Karpas-422 (cell line): ENCODE results near the gene KRTAP1-5. TPM values are rescaled to one million over a fixed set of nuclear protein-coding genes. Genes with fewer than 3 reads are reported as not detected.
"Not testable (repeated sequence)": the region's sequence is repeated elsewhere in the genome, so short reads cannot be mapped to it uniquely, and the experiment has no call there.

Experiments used
- DNase-seq: peaks from one replicate; pipeline ENCODE4 v3.0.0-alpha.2; 2015
- H2AFZ ChIP-seq: fragments of 200-600 bp; sonication (generic); 2 replicates; pipeline ENCODE4 v1.6.1; 2014; ENCODE audit warnings: antibody characterized with exemption, low read length, mixed read lengths
- H3K27ac ChIP-seq: fragments of 200-600 bp; sonication (generic); 2 replicates; pipeline ENCODE4 v1.5.1; 2014; ENCODE audit warnings: mild to moderate bottlenecking, low read length, moderate library complexity
- H3K27me3 ChIP-seq: fragments of 200-600 bp; sonication (generic); 2 replicates; pipeline ENCODE4 v1.6.1; 2014; ENCODE audit warnings: low read length, mixed read lengths
- H3K36me3 ChIP-seq: fragments of 200-600 bp; sonication (generic); 2 replicates; pipeline ENCODE4 v1.6.1; 2014; ENCODE audit warnings: low read length, mixed read lengths; ENCODE audit not compliant: insufficient read depth
- H3K4me1 ChIP-seq: fragments of 200-600 bp; sonication (generic); 2 replicates; pipeline ENCODE4 v1.6.1; 2014; ENCODE audit warnings: mild to moderate bottlenecking, low read length, mixed read lengths
- H3K4me2 ChIP-seq: fragments of 200-600 bp; sonication (generic); 2 replicates; pipeline ENCODE4 v1.6.1; 2014; ENCODE audit warnings: low read length, low read depth, mild to moderate bottlenecking; ENCODE audit not compliant: poor library complexity, severe bottlenecking
- H3K4me3 ChIP-seq: fragments of 200-600 bp; sonication (generic); 2 replicates; pipeline ENCODE4 v1.5.1; 2014; ENCODE audit warnings: mild to moderate bottlenecking, antibody characterized with exemption, low read length, mixed read lengths
- H3K79me2 ChIP-seq: fragments of 200-600 bp; sonication (generic); 2 replicates; pipeline ENCODE4 v1.6.1; 2014; ENCODE audit warnings: mild to moderate bottlenecking, low read length, mixed read lengths
- H3K9ac ChIP-seq: fragments of 200-600 bp; sonication (generic); 2 replicates; pipeline ENCODE4 v1.6.0; 2014; ENCODE audit warnings: low read length
- H3K9me2 ChIP-seq: fragments of 200-600 bp; sonication (generic), shearing (Covaris generic); replicated peaks from 2 replicates; pipeline ENCODE4 v1.6.0; 2014; ENCODE audit warnings: mild to moderate bottlenecking, low read length, moderate library complexity; ENCODE audit not compliant: insufficient read depth
- H3K9me3 ChIP-seq: fragments of 300-700, 200-600 bp; sonication (generic); 2 replicates; pipeline ENCODE4 v1.6.1; 2014; ENCODE audit warnings: low read length, mixed read lengths
- H4K20me1 ChIP-seq: fragments of 200-600 bp; sonication (generic); 2 replicates; pipeline ENCODE4 v1.6.1; 2014; ENCODE audit warnings: mild to moderate bottlenecking, antibody characterized with exemption, low read length, low read depth; ENCODE audit not compliant: insufficient read depth
- total RNA-seq: library from RNA; depleted of rRNA; stranded (reverse); fragments of >200 nt; shearing (Covaris generic); gene quantifications from 2 replicates; pipeline ENCODE4 v1.2.3, GENCODE V29; 2014; ENCODE audit warnings: low replicate concordance

KRTAP1-5 gene
- total RNA-seq, 1 experiment from 2014 or later, result not detected

DNA sequence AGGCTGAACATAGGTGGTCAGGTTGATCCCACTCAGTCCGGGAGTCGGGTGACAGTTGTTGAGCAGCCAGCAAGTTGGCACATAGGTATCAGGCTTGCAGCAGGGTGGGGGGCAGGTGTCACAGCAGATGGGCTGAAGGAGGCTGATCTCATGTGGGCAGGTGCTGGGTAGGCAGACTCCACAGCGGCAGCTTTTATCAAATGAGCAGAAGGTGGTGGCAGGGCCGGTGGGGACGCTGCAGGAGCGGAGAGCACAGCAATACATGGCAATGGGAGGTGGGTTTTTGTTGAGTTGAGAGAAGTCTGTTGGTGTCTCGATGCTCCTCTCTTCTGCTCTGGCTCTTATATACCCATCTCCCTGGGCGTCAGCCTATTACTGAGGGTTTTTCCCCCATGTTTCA is 18.2 kb downstream of the KRTAP1-5 start, which contains the start of gene KRTAP3-1:
Gene KRTAP3-1 (minus strand): TSS at position 318 of the 400 bp plus-strand sequence. CDS start 54 bp downstream, at position 264.
- no peak within 1 kb of the TSS for H3K4me2 ChIP-seq
- no peak for DNase-seq
- H3K27ac ChIP-seq, result no peak within 1 kb of the TSS

DNA sequence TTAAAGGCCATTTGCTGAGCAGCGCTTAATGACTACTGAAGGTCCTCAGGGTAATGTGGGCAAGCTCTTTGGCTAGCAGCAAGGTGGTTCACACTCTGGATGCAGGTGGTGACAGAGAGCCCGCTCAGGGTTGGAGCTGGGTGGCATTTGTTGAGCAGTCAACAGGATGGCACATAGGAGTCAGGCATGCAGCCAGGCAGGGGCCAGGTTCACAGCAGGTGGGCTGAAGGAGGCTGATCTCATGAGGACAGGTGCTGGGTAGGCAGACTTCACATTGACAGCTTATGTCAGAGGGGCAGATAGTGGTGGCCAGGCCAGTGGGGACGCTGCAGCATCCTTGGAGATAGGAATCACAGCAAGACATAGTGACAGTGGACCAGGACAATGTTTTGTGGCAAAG is 22.6 kb downstream of the KRTAP1-5 start:
- no peak overlapping the region for H3K9ac ChIP-seq
- no peak for DNase-seq

More for the DNA sequence above, 18.2 kb downstream of the KRTAP1-5 start, which contains the start of gene KRTAP3-1:
- Histone ChIP-seq H3K9ac (no peak within 1 kb of the TSS), H3K9me3 (no peaks in the 10 kb centered on the region), H3K79me2 (no peaks in the 10 kb centered on the region), H3K9me2 (no peaks in the 10 kb centered on the region), H2AFZ (no peak within 1 kb of the TSS), H3K4me1 (no peaks in the 10 kb centered on the region), H3K36me3 (no peaks in the 10 kb centered on the region), H3K27me3 (no peaks in the 10 kb centered on the region), H4K20me1 (no peaks in the 10 kb centered on the region), H3K4me3 (no peak within 1 kb of the TSS)

DNA sequence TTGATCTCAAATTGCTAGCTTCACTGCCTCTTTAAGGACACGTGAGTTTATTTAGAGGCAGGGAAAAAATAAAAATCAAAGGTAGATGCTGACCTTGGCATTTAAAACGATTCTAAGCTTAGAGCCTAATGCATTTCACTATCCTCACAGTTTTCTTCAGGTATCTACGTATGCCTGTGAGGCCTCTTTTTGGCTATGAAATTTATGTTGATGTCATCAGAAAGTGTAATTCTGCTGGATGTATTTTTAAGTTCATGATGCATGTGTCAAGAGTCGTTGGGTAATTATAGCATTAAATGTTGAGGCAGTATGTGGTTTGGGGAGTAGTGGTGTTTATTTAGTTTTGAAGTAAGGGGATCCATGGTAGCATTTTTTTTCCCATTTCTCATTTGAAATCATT is 23.1 kb downstream of the KRTAP1-5 start:
- H3K27me3 ChIP-seq, result no peaks in the 10 kb centered on the region
- H4K20me1 ChIP-seq, result no peaks in the 10 kb centered on the region
- H3K9me2 ChIP-seq, result no peaks in the 10 kb centered on the region
- H3K9me3 ChIP-seq, result no peaks in the 10 kb centered on the region
- H3K4me3 ChIP-seq, result no peak overlapping the region
- no peak overlapping the region for H3K27ac ChIP-seq
- H3K4me1 ChIP-seq, result no peaks in the 10 kb centered on the region
- no peak overlapping the region for H3K4me2 ChIP-seq
- H2AFZ ChIP-seq, result no peak overlapping the region
- H3K9ac ChIP-seq, result no peak overlapping the region
- H3K79me2 ChIP-seq, result no peaks in the 10 kb centered on the region
- DNase-seq, result no peak
- no peaks in the 10 kb centered on the region for H3K36me3 ChIP-seq

More for the DNA sequence above, 22.6 kb downstream of the KRTAP1-5 start:
- Histone ChIP-seq H3K4me3 (no peak overlapping the region), H2AFZ (no peak overlapping the region), H3K27ac (no peak overlapping the region), H3K9me3 (no peaks in the 10 kb centered on the region), H3K27me3 (no peaks in the 10 kb centered on the region), H3K9me2 (no peaks in the 10 kb centered on the region), H3K4me2 (no peak overlapping the region), H3K36me3 (no peaks in the 10 kb centered on the region), H3K4me1 (no peaks in the 10 kb centered on the region), H4K20me1 (no peaks in the 10 kb centered on the region), H3K79me2 (no peaks in the 10 kb centered on the region)

DNA sequence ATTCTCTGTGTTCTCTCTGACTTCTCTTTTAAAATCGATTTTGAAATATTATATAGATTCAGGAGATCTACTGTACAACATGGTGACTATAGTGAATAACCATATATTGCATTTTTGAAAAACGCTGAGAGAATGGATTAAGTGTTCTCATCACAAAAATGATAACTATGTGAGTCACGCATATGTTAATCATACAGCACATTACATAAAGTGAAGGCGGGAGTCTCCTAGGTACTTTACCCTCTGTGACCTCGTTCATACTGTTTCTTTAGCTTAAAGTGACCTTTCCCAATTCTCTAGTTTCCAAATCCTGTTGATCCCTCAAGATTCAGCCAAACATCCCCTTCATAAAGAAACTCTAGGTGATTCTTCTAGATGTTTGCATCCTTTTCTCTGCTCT is 24.2 kb downstream of the KRTAP1-5 start:
- H3K9me2 ChIP-seq, result no peaks in the 10 kb centered on the region

DNA sequence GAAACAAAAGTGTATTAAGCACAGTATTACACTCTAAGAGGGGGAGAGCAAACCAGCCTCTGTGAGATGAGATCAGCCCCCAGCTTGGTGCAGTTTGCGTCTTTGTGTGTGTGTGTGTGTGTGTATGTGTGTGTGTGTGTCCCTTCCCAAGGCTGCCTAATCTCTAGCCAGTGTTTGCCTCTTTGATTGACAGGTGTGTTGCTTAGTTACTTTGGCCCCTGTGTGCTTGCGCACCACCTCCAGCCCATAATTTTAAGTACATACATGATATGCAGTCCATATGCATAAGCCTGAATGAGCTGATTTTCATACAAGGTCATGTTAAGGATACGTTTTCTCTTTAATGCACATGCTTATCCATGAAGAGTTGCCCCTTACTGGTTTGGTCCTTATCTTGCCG is 25.2 kb downstream of the KRTAP1-5 start:
- Histone ChIP-seq H3K36me3 (no peaks in the 10 kb centered on the region), H4K20me1 (no peaks in the 10 kb centered on the region), H3K79me2 (no peaks in the 10 kb centered on the region), H3K9ac (no peak overlapping the region), H3K9me2 (no peaks in the 10 kb centered on the region), H3K4me2 (no peak overlapping the region), H3K27me3 (no peaks in the 10 kb centered on the region), H3K4me3 (no peak overlapping the region), H3K9me3 (no peaks in the 10 kb centered on the region), H3K27ac (no peak overlapping the region), H2AFZ (no peak overlapping the region), H3K4me1 (no peaks in the 10 kb centered on the region)
- no peak for DNase-seq

More for the DNA sequence above, 24.2 kb downstream of the KRTAP1-5 start:
- Histone ChIP-seq H3K36me3 (no peaks in the 10 kb centered on the region), H3K4me1 (no peaks in the 10 kb centered on the region), H3K27ac (no peak overlapping the region), H3K9ac (no peak overlapping the region), H2AFZ (no peak overlapping the region), H3K4me2 (no peak overlapping the region), H3K9me3 (no peaks in the 10 kb centered on the region), H3K79me2 (no peaks in the 10 kb centered on the region), H3K27me3 (no peaks in the 10 kb centered on the region), H3K4me3 (no peak overlapping the region), H4K20me1 (no peaks in the 10 kb centered on the region)
- DNase-seq, result no peak

DNA sequence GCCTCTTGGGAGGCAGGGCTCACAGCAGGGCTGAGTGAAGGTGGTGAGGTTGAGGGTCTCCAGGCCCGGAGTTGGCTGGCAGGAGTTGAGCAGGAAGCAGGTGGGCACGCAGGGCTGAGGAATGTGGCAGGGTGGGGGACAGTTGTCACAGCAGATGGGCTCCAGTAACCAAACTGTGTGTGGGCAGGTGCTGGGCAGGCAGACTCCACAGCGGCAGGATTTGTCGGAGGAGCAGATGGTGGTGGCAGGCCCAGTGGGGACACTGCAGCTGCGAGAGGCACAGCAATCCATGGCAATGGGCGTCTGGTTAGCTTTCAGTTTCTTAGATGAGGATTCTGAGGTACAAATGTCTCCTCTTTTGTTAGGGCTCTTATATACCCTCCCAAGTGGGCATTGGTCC is 27.4 kb downstream of the KRTAP1-5 start, which contains the start of gene KRTAP3-2:
Gene KRTAP3-2 (minus strand): TSS at position 344 of the 400 bp plus-strand sequence. CDS start 53 bp downstream, at position 291.
- not testable (repeated sequence) for H3K4me2 ChIP-seq, H3K27me3 ChIP-seq, H3K9ac ChIP-seq, H2AFZ ChIP-seq, H3K36me3 ChIP-seq, H3K9me2 ChIP-seq, H3K4me1 ChIP-seq, H3K9me3 ChIP-seq, DNase-seq, H4K20me1 ChIP-seq, H3K4me3 ChIP-seq, H3K27ac ChIP-seq, H3K79me2 ChIP-seq

DNA sequence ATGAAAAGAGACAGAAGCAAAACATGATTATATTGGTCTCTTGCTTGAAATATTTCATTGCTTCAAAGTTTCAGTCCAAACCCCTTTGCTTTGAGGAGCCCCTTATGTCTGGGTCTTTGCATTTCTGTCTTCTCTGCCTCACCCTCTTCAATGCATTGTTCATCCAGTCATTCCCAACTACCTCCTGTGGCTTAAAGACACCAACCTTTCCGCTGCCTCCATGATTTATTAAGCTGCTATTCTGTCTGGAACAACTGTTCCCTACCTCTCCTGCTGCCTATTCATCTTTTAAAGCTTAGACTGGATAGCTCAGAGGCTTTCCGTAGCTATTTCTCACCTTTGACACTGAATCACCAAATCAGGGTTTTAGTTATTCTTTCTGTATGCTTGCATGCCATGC is 29.6 kb downstream of the KRTAP1-5 start:
- Histone ChIP-seq H2AFZ (no peak overlapping the region), H3K9me3 (no peaks in the 10 kb centered on the region), H3K9me2 (no peaks in the 10 kb centered on the region), H3K27ac (no peak overlapping the region), H3K9ac (no peak overlapping the region), H3K4me1 (no peaks in the 10 kb centered on the region), H3K4me3 (no peak overlapping the region), H3K4me2 (no peak overlapping the region), H3K27me3 (no peaks in the 10 kb centered on the region; the same call in 1 of the 2 replicates), H3K79me2 (no peaks in the 10 kb centered on the region), H4K20me1 (no peaks in the 10 kb centered on the region), H3K36me3 (no peaks in the 10 kb centered on the region)
- no peak for DNase-seq

DNA sequence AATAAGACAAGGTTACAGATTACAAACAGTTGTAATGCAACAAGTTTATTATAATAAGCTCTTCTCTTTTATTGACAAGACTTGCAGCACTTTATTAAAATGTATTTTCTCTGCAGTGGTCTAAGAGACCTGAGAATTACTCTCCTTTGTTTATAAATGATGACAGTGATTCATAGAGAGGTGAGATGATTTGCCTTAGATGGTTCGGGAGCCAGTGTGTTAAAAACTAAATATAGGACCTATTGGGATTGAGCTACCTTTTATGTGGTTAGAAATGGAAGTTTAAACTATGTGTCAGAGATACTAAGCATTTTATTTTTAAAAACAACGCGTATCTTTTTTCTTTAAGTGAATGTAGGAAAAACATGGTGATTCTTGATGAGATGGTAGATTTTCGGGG is 30.2 kb downstream of the KRTAP1-5 start:
- Histone ChIP-seq H3K4me2 (no peak overlapping the region), H3K27me3 (no peaks in the 10 kb centered on the region; the same call in 1 of the 2 replicates), H3K9me2 (no peaks in the 10 kb centered on the region), H2AFZ (no peak overlapping the region), H3K79me2 (no peaks in the 10 kb centered on the region), H3K36me3 (no peaks in the 10 kb centered on the region), H4K20me1 (no peaks in the 10 kb centered on the region), H3K9ac (no peak overlapping the region), H3K27ac (no peak overlapping the region), H3K4me1 (no peaks in the 10 kb centered on the region), H3K9me3 (no peaks in the 10 kb centered on the region), H3K4me3 (no peak overlapping the region)
- no peak for DNase-seq
